Measurements from ENCODE around the gene SCAF11. TPM values are rescaled to one million over a fixed set of nuclear protein-coding genes. Genes with fewer than 3 reads are reported as not detected.

The SCAF11 gene
- total RNA-seq, 1 experiment from 2014 or later = 79.8 TPM

GRCh38 chr12:45938566-45938965, 51.8 kb downstream of the SCAF11 start:
- DNase-seq (ENCODE audit: low read depth, low spot score) (no peak), ATAC-seq (no peak)
- Histone ChIP-seq H3K27me3 (ENCODE audit: insufficient read depth, low read length) (no peaks in the 10 kb centered on the region), H3K4me3 (replicated peaks in 1 of 2; ENCODE audit: low read depth in 1 of 2, low read length in 2 of 2) (no peak overlapping the region), H3K9ac (ENCODE audit: low read length) (no peak overlapping the region), H3K4me1 (ENCODE audit: control insufficient read depth in 1 of 2, insufficient read depth in 2 of 2, low read length in 2 of 2) (no peaks in the 10 kb centered on the region), H4K20me1 (ENCODE audit: insufficient read depth) (peaks cover 5% of the 10 kb centered on the region), H3K36me3 (ENCODE audit: control insufficient read depth in 1 of 2, insufficient read depth in 2 of 2, low read length in 2 of 2) (peaks cover 0 to 3% of the 10 kb centered on the region in 2 experiments; a peak in 1 of 4 replicates), H3K9me3 (ENCODE audit: control insufficient read depth in 1 of 2, insufficient read depth in 1 of 2, low read depth in 1 of 2, low read length in 2 of 2) (no peaks in the 10 kb centered on the region), H3K27ac (ENCODE audit: low read depth, low read length) (no peak overlapping the region), H2AFZ (ENCODE audit: low read depth, low read length, poor library complexity, severe bottlenecking) (no peak overlapping the region), H3K4me2 (ENCODE audit: low read length) (no peak overlapping the region), H3K9me2 (ENCODE audit: insufficient read depth) (no peaks in the 10 kb centered on the region), H3K79me2 (ENCODE audit: insufficient read depth, low read length) (peaks cover 3% of the 10 kb centered on the region; the same call in 1 of the 2 replicates)
- BruUV-seq (replicated peaks) = no TSS peak
- ChIA-PET POLR2A (no interaction called here), RAD21 (ENCODE audit: low non-redundant PET in 1 of 2, low total read pairs in 2 of 2, uncharacterized antibody in 2 of 2, unreplicated experiment in 2 of 2) (no interaction called here), CTCF (no interaction called here)
- intact Hi-C loops (cut with micrococcal nuclease) = no loop called here
- TF ChIP-seq SIN3A (IDR thresholded peaks at IDR 0.05; ENCODE audit: low read depth) (no peak), POLR2AphosphoS5 (IDR thresholded peaks at IDR 0.05; ENCODE audit: low read depth, low read length) (no peak), EGR1 (IDR thresholded peaks at IDR 0.05; ENCODE audit: low read depth) (no peak)

GRCh38 chr12:45934956-45935355, 55.4 kb downstream of the SCAF11 start:
- H3K27me3 ChIP-seq (ENCODE audit: insufficient read depth, low read length) = no peaks in the 10 kb centered on the region
- H3K27ac ChIP-seq (ENCODE audit: low read depth, low read length) = no peak overlapping the region
- CTCF ChIA-PET = no interaction called here
- no TSS peak for BruUV-seq (replicated peaks)
- POLR2A ChIA-PET = no interaction called here
- H3K4me2 ChIP-seq (ENCODE audit: low read length) = no peak overlapping the region
- H3K9me2 ChIP-seq (ENCODE audit: insufficient read depth) = no peaks in the 10 kb centered on the region
- H3K79me2 ChIP-seq (ENCODE audit: insufficient read depth, low read length) = 0 out of 2 replicates have a peak, but pooled peaks cover 3% of the 10 kb centered on the region
- H4K20me1 ChIP-seq (ENCODE audit: insufficient read depth) = peaks cover 5% of the 10 kb centered on the region
- no peaks in the 10 kb centered on the region for H3K4me1 ChIP-seq (ENCODE audit: control insufficient read depth in 1 of 2, insufficient read depth in 2 of 2, low read length in 2 of 2)
- ATAC-seq = no peak
- RAD21 ChIA-PET (ENCODE audit: low non-redundant PET in 1 of 2, low total read pairs in 2 of 2, uncharacterized antibody in 2 of 2, unreplicated experiment in 2 of 2) = no interaction called here
- no peak overlapping the region for H3K9ac ChIP-seq (ENCODE audit: low read length)
- H3K4me3 ChIP-seq (replicated peaks in 1 of 2; ENCODE audit: low read depth in 1 of 2, low read length in 2 of 2) = no peak overlapping the region
- H3K36me3 ChIP-seq (ENCODE audit: control insufficient read depth in 1 of 2, insufficient read depth in 2 of 2, low read length in 2 of 2) = peaks cover 5 to 14% of the 10 kb centered on the region in 2 experiments
- intact Hi-C loops (cut with micrococcal nuclease) = no loop called here
- no peak overlapping the region for H2AFZ ChIP-seq (ENCODE audit: low read depth, low read length, poor library complexity, severe bottlenecking)
- H3K9me3 ChIP-seq (ENCODE audit: control insufficient read depth in 1 of 2, insufficient read depth in 1 of 2, low read depth in 1 of 2, low read length in 2 of 2) = no peaks in the 10 kb centered on the region
- DNase-seq (ENCODE audit: low read depth, low spot score) = no peak
- TF ChIP-seq POLR2A (IDR thresholded peaks at IDR 0.05; ENCODE audit: borderline replicate concordance, extremely low read depth, insufficient read depth, insufficient read length) (no peak), SP1 (IDR thresholded peaks at IDR 0.05; ENCODE audit: low read depth) (no peak), FOSL1 (IDR thresholded peaks at IDR 0.05; ENCODE audit: low read depth) (no peak), CEBPB (IDR thresholded peaks at IDR 0.05; ENCODE audit: low read depth) (no peak), ZFX (IDR thresholded peaks at IDR 0.05) (no peak), SIN3A (IDR thresholded peaks at IDR 0.05; ENCODE audit: low read depth) (no peak), CBX3 (IDR thresholded peaks at IDR 0.05; ENCODE audit: low read depth) (no peak), EGR1 (IDR thresholded peaks at IDR 0.05; ENCODE audit: low read depth) (no peak), ATF3 (IDR thresholded peaks at IDR 0.05) (no peak), YY1 (IDR thresholded peaks at IDR 0.05; ENCODE audit: extremely low read depth, insufficient replicate concordance, low read depth, low read length) (no peak), POLR2AphosphoS5 (IDR thresholded peaks at IDR 0.05; ENCODE audit: low read depth, low read length) (no peak), CTCF (IDR thresholded peaks at IDR 0.05 in 2 of 3, conservative IDR thresholded peaks at IDR 0.05 in 1 of 3; ENCODE audit: borderline replicate concordance in 1 of 3, insufficient read depth in 1 of 3, low read depth in 2 of 3, low read length in 2 of 3) (no peak), ZBTB33 (IDR thresholded peaks at IDR 0.05; ENCODE audit: extremely low read depth, insufficient replicate concordance, low read length) (no peak)

Measured in HCT116 (cell line).